ENCODE data around the gene IL6ST.

The IL6ST gene

DNA sequence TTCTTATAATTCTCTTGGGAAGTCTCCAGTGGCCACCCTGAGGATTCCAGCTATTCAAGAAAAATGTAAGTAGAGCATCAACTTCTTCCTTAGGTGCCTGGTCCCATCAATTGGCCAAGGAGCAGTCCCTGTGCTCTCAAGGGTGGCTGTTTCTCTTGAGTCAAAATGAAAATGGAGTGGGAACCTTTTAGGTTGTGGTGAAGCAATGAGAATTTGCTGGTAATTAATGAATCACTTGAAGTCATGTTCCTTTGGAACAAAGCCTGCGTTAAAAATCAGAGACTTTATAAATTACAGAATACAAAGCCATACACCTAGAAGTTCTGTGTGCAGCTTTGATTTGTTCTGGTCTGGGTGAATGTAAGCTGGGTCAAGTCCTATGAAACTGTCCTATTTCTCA is 94.7 kb downstream of the IL6ST start:
- Histone ChIP-seq H3K27ac (no peak overlapping the region), H3K36me3 (no peaks in the 10 kb centered on the region), H3K27me3 (peaks cover 56% of the 10 kb centered on the region), H3K4me1 (ENCODE audit: control insufficient read depth in 1 of 2, insufficient read depth in 1 of 2, low read depth in 1 of 2, low read length in 1 of 2) (no peaks in the 10 kb centered on the region), H3K9me3 (no peaks in the 10 kb centered on the region), H3K4me3 (ENCODE audit: low read depth in 1 of 2, low read length in 1 of 2) (no peak overlapping the region)
- TF ChIP-seq, protein P1, sequence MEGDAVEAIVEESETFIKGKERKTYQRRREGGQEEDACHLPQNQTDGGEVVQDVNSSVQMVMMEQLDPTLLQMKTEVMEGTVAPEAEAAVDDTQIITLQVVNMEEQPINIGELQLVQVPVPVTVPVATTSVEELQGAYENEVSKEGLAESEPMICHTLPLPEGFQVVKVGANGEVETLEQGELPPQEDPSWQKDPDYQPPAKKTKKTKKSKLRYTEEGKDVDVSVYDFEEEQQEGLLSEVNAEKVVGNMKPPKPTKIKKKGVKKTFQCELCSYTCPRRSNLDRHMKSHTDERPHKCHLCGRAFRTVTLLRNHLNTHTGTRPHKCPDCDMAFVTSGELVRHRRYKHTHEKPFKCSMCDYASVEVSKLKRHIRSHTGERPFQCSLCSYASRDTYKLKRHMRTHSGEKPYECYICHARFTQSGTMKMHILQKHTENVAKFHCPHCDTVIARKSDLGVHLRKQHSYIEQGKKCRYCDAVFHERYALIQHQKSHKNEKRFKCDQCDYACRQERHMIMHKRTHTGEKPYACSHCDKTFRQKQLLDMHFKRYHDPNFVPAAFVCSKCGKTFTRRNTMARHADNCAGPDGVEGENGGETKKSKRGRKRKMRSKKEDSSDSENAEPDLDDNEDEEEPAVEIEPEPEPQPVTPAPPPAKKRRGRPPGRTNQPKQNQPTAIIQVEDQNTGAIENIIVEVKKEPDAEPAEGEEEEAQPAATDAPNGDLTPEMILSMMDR (IDR thresholded peaks at IDR 0.05) = no peak

DNA sequence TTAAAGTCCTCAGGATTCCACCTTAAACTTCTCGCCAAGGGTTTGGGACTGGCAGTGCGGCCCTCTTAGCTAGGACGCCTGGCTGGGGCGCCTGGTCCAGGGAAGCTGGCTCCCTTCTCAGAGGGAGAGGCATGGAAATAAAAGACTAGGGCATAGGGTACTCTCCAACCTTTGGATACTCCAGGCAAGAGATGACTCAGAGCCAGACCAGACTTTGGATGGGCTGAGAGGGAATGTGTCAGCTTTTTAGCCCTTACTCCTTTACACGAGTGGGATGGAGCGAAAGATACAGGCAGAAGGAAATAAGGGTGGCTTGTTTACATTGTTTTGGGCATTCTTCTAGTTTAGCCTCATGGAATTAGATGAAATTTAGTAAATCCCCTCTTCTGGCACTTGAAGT is 95.4 kb downstream of the IL6ST start:
- Histone ChIP-seq H3K36me3 (no peaks in the 10 kb centered on the region), H3K4me1 (ENCODE audit: control insufficient read depth in 1 of 2, insufficient read depth in 1 of 2, low read depth in 1 of 2, low read length in 1 of 2) (no peaks in the 10 kb centered on the region), H3K9me3 (no peaks in the 10 kb centered on the region), H3K27me3 (peaks cover 50% of the 10 kb centered on the region), H3K27ac (no peak overlapping the region), H3K4me3 (ENCODE audit: low read depth in 1 of 2, low read length in 1 of 2) (no peak overlapping the region)
- TF ChIP-seq, protein P1 (IDR thresholded peaks at IDR 0.05) = no peak

DNA sequence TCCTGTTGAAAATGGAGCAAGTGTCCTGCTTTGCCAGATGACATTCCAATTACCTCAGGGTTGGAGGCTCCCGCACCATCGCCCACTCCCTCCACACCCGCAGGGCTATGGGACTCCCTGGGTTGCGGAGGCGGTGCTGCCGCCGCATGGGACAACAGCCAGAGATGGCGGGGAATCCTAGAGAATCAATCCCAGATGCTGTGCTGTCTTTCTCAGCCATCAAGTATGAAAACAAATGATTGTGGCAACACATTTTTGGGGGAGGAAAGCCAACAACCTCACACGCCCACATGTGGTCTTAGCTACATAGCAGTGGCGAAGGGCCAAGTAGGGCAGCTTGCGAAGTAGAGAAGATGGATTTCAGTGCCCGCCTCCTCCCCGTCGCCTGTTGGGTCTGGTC is 96.9 kb downstream of the IL6ST start:
- Histone ChIP-seq H3K4me1 (ENCODE audit: control insufficient read depth in 1 of 2, insufficient read depth in 1 of 2, low read depth in 1 of 2, low read length in 1 of 2) (no peaks in the 10 kb centered on the region), H3K36me3 (no peaks in the 10 kb centered on the region), H3K27me3 (peaks cover 36% of the 10 kb centered on the region), H3K4me3 (ENCODE audit: low read depth in 1 of 2, low read length in 1 of 2) (no peak overlapping the region), H3K27ac (no peak overlapping the region), H3K9me3 (no peaks in the 10 kb centered on the region)
- TF ChIP-seq, protein P1 (IDR thresholded peaks at IDR 0.05) = no peak

DNA sequence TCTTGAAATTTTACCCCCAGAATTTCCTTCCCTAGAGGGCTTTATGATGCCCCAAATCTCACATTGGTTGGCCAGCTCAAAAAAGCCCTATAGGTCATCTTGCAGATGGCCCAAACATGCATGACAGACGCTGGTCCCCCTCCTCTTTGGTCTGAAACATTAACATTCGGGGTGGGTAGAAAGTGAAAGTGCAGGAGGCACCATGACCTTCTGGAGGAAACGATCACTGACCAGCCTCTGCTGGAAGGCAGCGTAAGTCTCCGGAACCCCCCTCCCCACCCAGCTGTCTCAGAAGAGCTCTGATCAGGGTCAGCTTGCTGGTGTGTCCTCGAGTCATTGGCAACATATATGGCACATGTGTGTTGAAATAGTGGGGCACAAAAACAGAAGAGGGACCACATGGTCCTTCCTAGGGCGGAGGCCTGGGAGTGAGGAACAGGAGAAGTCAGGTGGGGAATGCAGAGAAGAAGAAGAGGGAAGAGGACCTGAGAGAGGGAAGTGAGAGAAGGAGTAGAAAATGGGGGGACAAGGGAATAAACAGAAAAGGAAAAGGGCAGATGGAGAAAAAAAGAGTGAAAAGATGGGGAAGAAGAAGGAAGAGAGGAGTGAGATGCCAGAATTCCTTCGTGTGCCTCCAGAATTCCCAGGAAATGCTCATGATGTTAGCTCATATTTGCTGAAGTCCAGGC is 97.4 kb downstream of the IL6ST start:
- H3K4me3 ChIP-seq (ENCODE audit: low read depth in 1 of 2, low read length in 1 of 2) = no peak overlapping the region

GRCh38 chr5:55896663-55897062 is 98.1 kb downstream of the IL6ST start:
- no peak overlapping the region for H3K27ac ChIP-seq
- peaks cover 26% of the 10 kb centered on the region for H3K27me3 ChIP-seq
- H3K36me3 ChIP-seq = no peaks in the 10 kb centered on the region
- H3K4me1 ChIP-seq (ENCODE audit: control insufficient read depth in 1 of 2, insufficient read depth in 1 of 2, low read depth in 1 of 2, low read length in 1 of 2) = no peaks in the 10 kb centered on the region
- no peak overlapping the region for H3K4me3 ChIP-seq (ENCODE audit: low read depth in 1 of 2, low read length in 1 of 2)
- TF ChIP-seq, protein P1 (IDR thresholded peaks at IDR 0.05) = no peak
- no peaks in the 10 kb centered on the region for H3K9me3 ChIP-seq

More for the DNA sequence above, 97.4 kb downstream of the IL6ST start:
- Histone ChIP-seq H3K4me1 (ENCODE audit: control insufficient read depth in 1 of 2, insufficient read depth in 1 of 2, low read depth in 1 of 2, low read length in 1 of 2) (no peaks in the 10 kb centered on the region), H3K27me3 (peaks cover 30% of the 10 kb centered on the region), H3K36me3 (no peaks in the 10 kb centered on the region), H3K9me3 (no peaks in the 10 kb centered on the region), H3K27ac (no peak overlapping the region)
- TF ChIP-seq, protein P1 (IDR thresholded peaks at IDR 0.05) = no peak
